CD4-positive, alpha-beta T cell treated with Interleukin-21 for 1 hour (primary cell): ENCODE data around the gene CTSC.
"Not testable (repeated sequence)": the region's sequence is repeated elsewhere in the genome, so short reads cannot be mapped to it uniquely, and the experiment has no call there.

ENCODE experiments used
- DNase-seq: peaks from one replicate; pipeline ENCODE4 v3.0.0-alpha.2; 2020

Gene CTSC

GRCh38 chr11:88277349-88277915, 60.1 kb downstream of the CTSC start:
- no peak for DNase-seq

GRCh38 chr11:88275636-88276035, 61.9 kb downstream of the CTSC start:
- DNase-seq, result no peak

- DNase-seq, result no peak
Observed at GRCh38 chr11:88266919-88267318, 70.6 kb downstream of the CTSC start.

GRCh38 chr11:88266157-88266556, 71.4 kb downstream of the CTSC start:
- no peak for DNase-seq

- no peak for DNase-seq
Observed at GRCh38 chr11:88259431-88259830, 78.1 kb downstream of the CTSC start.

DNA sequence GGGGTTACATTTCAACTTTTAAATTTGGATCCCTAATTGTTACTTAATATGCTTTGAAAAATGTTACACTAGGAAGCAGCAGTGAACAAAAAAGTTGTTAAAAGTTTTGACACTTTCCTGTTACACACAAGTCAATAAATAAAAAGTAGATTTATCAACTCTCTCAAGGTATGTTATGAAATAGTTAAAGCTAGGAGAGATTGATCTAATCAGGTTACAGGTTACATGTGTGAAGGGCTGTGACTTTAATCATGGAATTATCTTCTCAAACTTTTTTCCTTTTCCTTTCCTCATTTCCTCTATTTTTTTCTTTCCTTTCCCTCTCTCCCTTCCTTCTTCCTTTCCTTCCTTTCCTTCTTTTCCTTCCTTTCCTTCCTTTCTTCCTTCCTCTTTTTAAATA, 85.3 kb downstream of the CTSC start:
- no peak for DNase-seq

GRCh38 chr11:88250566-88251242, 86.8 kb downstream of the CTSC start:
- DNase-seq, result no peak

DNA sequence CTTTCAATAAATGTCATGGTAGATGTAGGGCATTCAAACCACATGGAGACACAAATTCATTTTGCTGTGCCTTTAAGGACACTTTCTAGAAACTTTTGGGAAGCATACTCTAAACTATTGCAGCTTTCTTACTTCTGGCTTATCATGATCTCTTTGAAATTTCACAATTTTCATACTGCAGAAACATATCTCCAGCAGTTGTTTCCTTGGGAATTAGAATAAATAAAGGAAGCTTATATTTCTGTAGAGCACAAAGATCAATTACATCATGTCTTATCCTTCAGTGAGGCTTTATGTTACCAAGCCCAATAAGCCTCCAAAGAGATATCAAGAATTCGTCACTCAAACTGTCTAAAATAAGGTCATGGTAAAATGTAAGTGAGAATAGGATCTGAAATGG, 87.8 kb downstream of the CTSC start:
- DNase-seq, result no peak

- no peak for DNase-seq
Observed at GRCh38 chr11:88246696-88247095, 90.8 kb downstream of the CTSC start.

DNA sequence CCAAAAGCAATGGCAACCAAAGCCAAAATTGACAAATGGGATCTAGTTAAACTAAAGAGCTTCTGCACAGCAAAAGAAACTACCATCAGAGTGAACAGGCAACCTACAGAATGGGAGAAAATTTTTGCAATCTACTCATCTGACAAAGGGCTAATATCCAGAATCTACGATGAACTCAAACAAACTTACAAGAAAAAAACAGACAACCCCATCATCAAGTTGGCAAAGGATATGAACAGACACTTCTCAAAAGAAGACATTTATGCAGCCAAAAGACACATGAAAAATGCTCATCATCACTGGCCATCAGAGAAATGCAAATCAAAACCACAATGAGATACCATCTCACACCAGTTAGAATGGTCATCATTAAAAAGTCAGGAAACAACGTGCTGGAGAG, 92.0 kb downstream of the CTSC start:
- DNase-seq, result not testable (repeated sequence)
